SKM-1 (cell line): Measurements from ENCODE around the gene ALDH3A2.

Experiments
- DNase-seq: peaks from one replicate; lab custom pipeline; 2025; ENCODE audit not compliant: unreplicated experiment; lab: John Stamatoyannopoulos, UW

The ALDH3A2 gene

DNA sequence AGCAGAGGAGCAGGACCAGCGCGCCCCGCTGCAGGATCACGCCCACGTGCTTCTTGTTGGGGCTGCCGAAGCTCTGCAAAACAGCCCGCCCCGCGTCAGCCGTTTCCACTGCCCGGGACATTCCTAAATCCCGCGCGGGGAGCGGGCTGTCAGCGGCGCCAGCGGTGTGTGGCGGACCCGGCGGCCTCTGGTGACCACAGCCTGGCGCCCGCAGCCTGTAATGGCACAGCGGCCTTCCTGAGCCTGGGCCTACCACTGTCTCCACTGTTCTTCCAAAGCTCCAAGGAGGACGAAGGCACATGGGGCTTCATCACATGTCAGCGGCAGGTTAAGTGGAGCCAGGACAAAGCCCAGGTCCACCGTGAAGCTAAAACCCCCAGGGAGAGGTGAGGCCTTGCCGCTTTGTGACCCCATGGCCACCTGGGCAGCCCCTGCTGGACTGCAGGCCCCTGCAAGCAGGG lies 65.4 kb downstream of the ALDH3A2 start:
- DNase-seq: no peak

DNA sequence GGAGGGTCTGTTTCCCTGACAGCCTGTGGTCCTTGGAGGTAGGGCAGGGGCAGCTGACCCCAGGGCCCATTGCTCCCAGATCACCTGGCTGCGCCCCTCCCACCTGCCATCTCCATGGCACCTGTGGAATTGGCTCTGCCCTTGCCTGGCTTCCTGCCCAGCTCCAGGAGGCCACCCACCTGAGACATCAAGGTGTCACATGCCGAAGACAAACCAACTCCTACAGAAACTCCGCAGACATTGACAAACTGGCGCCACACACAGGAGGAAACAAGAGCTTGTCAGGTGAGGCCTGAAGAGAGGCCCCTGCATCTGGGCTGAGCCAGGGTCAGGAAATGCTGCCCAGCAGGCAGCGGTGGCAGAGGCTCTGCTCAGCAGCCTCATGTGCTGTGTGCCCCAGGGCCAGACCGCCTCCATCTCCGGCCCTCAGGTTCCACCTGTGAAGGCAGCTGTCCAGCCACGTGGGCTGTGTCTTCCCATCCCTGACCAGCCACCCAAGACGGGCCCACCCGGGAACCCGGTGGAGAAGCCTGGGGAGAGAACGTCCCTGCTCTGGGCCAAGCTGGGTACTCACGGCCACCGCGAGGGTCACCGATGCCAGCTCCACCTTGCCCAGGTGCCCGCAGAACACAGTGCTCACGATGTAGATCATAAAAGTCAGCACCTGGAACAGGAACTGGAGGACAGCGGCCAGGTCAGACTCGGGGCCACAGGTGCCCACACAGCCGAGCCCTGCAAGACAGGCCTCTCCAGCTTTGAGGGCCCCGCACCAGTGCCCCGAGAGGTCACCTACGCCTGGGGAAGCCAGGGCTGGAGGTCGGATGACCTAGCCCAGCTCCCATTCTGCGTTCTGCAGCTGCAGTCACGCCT lies 66.2 kb downstream of the ALDH3A2 start:
- DNase-seq: no peak

DNA sequence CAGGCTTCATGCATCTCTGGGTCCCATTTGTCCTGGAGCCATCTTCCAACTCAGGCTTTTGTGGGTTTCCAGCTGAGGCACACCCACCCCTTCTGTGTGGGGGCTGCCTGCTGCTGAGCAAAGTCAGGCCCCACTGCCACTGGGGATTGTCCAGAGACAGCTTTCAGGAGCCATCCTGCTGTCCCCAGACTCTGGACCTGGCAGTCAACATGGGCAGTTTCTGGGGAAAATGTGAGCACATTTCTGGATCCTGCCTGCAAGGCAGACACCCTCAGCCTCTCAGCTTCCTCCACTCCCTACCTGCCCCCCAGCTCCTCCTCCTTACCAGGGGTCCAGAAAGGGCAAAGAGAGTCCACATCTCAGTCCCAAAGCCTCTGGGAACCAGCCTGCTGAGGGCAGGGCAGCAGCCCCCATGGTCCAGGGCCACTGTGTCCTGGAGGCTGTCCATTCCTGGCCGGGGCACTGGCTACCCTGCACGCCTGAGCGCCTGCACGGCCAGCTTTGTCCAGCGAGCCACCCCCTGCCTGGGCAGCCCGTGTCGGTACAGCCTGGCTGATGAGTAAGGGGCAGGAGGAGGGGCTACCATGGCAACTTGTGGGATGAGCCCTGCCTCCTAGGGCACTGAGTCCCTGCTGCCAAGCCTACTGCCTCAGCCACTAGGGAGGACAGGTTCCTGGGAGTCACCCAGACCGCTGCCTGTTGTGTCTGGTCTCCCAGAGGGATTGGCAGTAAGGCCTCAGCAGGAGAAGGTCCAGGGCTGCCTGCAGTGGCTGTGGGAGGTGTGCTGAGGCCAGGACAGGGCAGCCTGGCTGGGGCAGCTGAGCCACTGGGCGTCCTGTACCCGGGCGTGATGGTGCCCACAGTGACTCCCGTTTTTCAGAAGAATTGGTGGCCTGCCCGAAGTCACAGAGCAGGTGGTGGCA lies 67.8 kb downstream of the ALDH3A2 start, which contains the start of gene SLC47A2:
TSS of gene SLC47A2 (minus strand) at position 477 of the 923 bp plus-strand sequence. CDS start at position 448, 29 bp downstream.
- no peak for DNase-seq

DNA sequence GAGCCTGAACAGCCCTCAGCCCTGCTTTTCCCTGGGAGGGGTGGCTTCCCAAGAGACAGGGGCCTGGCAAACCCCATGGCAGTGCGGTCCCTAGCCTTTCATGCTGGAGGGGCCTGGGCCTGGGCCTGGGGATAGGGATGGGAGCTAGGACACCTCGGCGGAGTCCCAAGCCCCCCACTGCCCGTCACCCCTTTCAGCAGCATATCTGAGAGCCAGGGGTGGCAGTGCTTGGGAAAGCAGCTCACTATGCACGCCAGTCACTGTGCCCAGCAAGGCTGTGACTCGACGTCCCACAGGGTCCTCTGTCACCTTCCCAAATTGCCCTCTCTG lies 68.4 kb downstream of the ALDH3A2 start:
- DNase-seq: no peak

DNA sequence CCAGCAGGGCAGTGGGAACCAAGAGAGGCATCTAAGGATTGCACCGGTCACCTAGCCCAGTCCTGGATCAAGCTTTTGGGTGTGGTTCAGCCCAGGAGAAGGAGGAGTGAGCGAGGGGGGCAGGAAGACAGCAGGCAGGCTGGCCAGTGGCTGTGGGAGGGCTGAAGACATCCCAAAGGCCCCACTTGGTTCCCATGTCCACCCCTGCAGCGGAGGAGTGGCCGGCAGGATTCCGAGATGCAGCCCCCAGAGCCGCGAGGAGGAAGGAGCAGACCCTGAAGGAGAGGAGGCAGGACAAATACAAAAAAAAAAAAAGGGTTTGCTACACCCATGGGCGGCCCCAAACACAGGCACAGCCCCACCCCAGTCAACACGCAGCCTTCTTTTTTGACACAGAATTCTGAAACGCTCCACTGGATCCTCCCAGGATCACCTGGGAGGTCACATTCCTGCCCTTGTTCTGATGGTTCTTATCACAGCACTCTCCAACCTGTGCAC lies 68.9 kb downstream of the ALDH3A2 start:
- no peak for DNase-seq

DNA sequence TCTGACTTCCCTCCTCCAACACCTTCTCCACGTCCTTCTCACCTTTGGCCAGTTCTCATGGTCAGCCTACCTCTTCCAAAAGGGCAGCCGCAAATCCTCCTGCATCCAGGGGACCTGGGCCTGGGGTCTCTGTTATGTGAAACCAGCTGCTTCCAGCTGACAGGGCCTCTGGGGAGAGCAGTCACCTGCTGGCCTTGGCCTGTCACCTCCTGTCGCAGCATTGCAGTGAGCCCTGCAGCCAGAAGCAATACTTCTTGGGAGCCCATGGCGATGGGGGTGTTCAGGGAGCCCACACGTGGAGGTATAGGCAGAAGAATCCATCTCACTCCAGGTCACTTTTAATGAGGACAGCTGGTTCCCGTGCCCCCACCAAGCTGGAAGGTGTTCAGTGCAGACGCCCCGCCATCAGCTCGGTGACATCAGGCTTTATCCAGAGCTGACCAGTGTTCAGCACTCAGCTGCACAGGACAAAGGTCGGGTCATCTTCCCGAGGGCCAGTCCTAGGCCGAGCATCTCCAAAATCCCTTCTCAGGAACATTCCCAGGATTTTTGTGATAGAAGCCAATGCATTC lies 69.6 kb downstream of the ALDH3A2 start:
- no peak for DNase-seq

DNA sequence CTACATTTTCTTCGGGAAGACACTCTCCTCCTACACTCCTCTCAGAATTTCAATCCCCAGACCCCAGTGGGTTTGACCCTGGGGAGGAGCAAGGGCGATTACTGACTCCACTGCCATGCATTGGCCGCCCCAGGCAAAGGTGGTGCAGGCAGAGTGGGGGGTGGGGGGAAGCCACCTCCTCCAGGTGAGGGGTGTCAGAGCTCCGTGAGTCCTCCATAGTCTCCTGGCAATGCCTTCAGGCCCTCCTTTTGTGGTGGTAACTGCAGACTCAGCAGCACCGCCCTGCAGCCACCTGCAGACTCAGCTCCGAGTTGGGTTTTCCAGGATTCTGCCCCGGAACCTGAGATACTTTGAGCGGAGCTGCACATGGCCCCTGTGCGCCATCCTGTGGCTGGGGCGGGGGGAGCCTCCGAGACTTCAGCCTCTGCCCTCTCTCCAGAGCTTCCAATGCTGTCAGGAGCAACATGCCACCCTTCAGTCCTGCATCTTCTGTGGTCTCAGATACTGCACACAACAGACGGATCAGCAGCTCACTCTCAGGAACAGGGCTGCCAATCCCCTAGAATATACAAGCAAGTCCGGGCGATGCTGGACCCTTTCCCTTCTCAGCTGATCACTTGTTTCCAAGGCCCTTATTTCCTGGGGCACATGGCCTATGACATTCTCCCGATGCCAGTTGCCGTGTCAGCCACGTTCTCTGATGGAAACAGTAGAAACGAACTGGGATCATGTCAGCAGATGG lies 70.2 kb downstream of the ALDH3A2 start:
- DNase-seq: no peak

DNA sequence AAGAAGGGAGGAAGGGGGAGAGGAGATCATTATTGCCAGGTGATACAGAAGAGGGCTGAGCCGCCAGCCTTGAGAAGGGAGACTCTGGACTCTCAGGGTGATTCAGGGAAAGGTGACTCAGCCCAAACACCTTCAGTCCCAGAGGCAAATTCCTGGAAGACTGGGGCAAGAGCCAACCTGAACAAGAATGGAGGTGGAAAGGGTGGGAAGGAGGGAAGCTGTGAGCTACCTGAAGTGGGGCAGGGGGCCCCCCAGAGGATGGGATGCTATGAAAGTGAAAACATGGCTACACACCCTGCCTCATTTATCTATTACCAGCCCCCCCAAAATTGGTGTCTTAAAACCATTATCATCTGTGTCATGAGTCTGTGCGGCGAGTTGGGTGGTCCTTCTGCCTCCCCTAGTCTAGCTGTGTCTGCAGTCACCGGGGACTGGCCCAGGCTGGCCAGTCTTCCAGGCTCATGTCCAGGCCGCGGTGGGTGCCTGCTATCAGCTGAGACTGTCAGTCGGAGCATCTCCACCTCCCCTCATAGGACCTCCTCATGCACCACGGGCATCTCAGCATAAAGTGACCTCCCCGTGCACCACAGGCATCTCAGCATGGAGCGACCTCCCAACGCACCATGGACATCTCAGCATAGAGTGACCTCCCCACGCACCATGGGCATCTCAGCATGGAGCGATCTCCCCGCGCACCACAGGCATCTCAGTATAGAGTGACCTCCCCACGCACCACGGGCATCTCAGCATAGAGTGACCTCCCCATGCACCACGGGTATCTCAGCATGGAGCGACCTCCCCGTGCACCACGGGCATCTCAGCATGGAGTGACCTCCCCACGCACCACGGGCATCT lies 71.0 kb downstream of the ALDH3A2 start:
- no peak for DNase-seq

DNA sequence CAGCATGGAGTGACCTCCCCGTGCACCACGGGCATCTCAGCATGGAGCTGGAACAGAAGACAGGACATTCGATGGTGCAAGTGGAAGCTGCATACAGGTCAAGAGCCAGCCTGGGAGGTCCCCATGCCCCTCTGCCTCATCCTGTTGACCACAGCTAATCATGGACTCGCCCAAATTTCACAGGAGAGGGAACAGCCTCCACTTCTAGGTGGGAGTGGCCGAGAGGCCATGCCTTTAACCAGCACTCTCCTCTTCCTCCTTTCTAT lies 71.6 kb downstream of the ALDH3A2 start:
- DNase-seq: no peak

DNA sequence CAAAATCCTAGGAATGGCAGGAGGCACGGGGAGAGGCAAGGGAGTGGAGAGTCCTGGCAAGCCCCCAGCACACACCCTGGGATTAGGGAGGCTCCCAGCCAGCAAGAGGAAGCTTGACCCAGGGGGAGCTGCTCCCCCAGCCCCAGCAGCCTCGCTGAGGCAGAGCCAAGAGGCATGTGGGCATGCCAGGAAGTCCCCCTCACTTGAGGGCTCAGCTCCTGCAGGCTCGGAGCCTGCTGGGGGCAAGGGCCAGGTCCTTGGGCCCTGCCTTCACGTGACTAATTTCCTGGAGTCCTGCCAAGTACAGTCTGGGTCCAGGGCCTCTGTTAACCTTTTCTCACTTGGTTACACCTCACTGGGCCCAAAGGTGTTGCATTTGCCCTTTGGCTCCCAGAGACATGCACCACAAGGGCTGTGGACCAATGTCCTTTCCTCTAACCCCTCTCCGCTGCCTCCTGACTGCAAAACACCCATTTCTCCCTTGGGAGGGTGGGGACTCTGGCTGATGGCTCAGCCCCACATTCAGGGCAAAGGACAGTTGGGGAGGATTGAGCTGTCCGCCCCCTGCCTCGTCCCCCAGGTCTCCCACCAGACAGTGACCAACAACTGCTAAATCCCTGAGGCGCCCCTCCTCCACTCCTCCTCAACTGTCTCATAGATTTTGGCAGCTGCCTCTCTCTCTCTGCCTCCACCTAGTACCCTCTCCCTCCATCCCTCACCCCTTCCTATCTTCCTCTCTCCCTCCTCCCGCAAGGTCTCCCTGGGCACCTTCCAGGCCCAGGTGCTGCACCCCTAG lies 72.3 kb downstream of the ALDH3A2 start:
- DNase-seq: no peak

DNA sequence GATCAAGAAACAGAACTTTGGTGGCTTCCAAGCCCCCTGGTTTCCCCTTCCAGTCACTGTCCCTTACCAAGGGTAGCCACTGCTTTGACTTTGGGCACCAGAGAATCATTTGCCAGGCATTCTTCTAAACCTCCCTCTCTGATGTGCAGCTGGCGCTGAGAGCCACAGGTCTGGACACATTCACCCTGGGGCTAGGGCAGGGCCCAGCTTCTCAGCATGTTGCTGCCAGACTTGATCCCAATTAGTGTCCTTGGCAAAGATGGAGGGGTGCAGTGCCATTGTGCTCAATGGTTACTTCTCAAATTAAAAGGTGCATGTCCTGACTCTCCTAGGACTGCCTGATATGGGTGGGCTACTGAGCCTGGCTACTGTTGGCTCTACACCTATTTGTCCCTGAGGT lies 75.4 kb downstream of the ALDH3A2 start:
- DNase-seq: no peak

DNA sequence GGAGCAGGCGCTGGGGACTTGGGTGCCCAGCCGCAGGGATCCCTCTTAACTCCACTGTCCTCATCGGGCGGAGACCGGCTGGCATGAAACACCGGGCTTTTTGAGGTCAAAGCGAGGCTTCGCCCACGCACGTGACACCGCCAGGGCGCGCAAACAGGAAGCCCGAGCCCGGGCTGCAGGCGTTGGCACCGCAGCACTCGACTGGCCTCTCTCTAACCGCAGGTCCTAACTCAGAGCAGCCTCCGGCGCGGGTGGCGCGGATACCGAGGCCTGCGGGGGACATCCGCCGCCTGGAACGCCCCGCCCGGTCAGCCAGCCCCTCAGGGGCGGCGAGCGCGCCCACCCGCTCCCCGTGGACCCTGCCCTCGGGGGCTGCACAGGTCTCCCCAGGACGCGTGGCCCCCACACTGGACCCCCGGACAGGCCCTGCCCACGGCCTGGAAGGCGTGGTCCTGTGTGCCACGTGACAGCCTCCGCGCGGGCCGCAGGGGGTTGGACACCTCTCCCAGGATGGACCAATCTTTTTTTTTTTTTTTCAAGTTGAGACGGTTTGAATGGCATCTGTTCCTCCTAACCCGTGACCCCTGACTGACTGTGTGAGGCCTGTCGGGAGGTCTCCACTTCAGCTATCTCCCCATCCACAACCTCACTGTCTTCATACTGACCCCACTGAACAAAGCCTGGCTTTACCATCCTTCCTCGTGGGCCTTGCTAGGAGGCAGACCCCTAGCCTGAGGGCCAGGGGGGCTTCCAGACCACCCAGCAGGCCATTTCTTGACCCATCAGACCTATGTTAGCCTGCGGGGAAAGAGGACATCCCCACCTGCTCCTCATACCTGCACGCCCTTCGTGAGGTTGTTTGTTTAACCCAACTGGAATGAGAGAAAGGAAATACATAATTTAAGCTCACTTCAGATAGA lies 76.2 kb downstream of the ALDH3A2 start:
- no peak for DNase-seq

DNA sequence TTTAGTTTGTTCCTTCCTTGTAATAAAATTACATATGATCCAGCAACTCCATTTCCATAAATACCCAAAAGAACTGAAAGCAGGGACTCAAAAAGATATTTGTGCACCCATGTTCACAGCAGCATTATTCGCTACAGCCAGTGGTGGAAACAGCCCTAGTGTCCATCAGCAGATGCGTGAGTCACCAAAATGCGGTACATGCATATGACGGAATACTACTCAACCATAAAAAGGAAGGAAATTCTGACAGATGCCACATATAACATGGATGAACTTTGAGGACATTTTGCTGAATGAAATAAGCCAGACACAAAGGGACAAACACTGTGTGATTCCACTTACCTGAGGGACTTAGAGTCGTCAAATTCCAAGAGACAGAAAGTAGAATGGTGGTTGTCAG lies 76.9 kb downstream of the ALDH3A2 start:
- no peak for DNase-seq

DNA sequence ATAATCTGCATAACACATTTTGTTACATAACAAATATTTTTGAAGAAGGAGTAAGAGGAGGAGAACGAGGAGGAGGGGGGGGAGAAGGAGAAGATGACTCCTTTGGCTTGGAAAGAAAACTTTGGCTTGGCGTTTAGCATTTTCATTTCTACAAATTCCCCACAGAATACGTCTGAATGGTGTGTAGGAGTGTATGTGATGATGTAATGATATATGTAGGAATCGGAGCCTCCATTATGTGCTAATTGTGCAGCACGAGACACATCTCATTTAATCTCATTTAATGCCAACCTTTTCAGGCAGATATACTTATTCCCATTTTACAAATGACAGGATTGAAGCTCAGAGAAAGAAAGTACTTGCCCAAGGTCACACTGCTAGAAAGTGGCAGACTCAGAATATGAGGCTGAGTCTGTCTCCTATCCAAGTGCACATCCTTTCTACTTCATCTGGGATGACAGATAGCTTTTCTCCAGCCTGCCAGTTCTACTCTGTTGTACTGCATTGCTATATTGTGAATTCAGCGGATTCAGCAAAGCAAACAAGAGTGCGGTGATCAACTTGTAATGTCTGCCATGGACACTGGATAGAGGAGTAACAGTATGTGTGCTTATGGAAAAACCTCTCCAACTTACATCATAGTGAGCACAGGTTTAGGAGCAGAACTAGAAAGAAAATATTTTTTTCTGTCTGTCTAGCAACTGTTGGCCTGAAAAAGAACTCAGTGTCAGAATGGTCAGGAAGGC lies 78.3 kb downstream of the ALDH3A2 start:
- DNase-seq: no peak
